Measurements from ENCODE around the gene FMN2. TPM values are rescaled to one million over a fixed set of nuclear protein-coding genes. Genes with fewer than 3 reads are reported as not detected.

The FMN2 gene
- total RNA-seq, 4 donors from 2014 or later, result 0.46 to 1.4 (median 0.49) TPM; not detected in 1

DNA sequence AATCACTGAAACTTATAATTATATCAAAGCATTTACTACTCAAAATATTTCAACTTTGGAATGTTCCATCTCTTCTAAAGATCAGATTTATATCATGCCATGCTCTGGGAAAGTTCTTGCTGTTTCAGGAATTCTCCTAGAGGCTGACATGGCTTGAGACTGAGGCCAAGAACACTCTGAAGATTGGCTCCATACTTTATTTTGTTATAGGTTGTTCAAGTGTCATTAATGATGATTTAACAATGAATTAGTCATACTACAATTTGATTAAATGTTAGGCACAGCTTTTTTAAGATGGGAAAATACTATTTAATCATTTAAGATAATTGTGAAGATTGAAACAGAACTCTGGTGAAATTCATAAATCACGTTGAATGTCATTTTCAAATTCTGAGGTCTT is 264.9 kb downstream of the FMN2 start:
- no peak for DNase-seq (ENCODE audit: low spot score in 2 of 2)
- intact Hi-C loops (cut with DNase I; ENCODE audit: low total_unique reads), result no loop called here
- 87 to 91% methylated on average over 1 of the region's 1 CpG for WGBS, 2 donors
- TF ChIP-seq, protein P1, sequence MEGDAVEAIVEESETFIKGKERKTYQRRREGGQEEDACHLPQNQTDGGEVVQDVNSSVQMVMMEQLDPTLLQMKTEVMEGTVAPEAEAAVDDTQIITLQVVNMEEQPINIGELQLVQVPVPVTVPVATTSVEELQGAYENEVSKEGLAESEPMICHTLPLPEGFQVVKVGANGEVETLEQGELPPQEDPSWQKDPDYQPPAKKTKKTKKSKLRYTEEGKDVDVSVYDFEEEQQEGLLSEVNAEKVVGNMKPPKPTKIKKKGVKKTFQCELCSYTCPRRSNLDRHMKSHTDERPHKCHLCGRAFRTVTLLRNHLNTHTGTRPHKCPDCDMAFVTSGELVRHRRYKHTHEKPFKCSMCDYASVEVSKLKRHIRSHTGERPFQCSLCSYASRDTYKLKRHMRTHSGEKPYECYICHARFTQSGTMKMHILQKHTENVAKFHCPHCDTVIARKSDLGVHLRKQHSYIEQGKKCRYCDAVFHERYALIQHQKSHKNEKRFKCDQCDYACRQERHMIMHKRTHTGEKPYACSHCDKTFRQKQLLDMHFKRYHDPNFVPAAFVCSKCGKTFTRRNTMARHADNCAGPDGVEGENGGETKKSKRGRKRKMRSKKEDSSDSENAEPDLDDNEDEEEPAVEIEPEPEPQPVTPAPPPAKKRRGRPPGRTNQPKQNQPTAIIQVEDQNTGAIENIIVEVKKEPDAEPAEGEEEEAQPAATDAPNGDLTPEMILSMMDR (IDR thresholded peaks at IDR 0.05), result no peak
- no peak for TF ChIP-seq POLR2A (IDR thresholded peaks at IDR 0.05)
- no peak overlapping the region for H3K4me3 ChIP-seq (ENCODE audit: low read depth, poor library complexity, severe bottlenecking)

DNA sequence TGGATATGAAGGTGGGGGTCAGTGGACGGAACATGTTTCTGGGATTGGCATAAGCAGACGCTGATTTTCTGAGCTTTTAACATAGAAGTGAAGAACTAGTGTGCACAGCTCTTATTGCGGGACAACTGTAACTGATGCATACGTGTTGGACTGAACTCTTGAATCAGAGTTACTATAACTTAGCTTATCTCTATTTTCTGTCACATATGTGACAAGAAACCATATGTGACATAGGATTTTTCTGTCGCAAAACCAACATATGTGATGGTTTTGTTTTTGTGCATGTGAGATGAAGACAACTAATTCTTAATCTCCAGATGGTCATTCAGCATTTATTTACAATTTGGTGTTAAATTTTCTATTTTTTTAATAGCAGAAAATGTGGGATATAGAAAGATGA is 270.4 kb downstream of the FMN2 start:
- 88 to 89% methylated on average over 5 of the region's 5 CpGs for WGBS, 2 donors
- no peak overlapping the region for H3K4me3 ChIP-seq (ENCODE audit: low read depth, poor library complexity, severe bottlenecking)
- no peak for DNase-seq (ENCODE audit: low spot score in 2 of 2)
- TF ChIP-seq, protein P1 (IDR thresholded peaks at IDR 0.05), result no peak
- TF ChIP-seq POLR2A (IDR thresholded peaks at IDR 0.05), result no peak
- intact Hi-C loops (cut with DNase I; ENCODE audit: low total_unique reads), result no loop called here

DNA sequence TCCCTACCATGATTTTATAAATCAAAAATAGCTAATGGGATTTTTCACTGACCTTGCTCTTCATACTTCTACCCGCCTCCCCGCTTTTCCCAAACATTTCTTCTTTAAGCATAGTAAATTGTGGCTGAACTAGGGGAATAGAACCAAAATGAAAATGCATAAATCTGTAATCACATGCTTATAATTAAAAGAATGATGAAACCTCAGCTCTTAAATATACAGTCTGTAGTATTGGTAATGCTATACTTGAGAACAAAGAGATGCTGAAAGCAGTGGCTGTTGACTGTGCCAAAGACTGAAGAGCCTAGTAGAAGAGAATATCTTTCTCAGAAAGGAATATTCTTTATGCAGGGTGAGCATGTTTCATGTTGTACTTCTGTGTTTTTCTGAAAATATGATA is 271.1 kb downstream of the FMN2 start:
- no peak overlapping the region for H3K4me3 ChIP-seq (ENCODE audit: low read depth, poor library complexity, severe bottlenecking)
- intact Hi-C loops (cut with DNase I; ENCODE audit: low total_unique reads), result no loop called here
- WGBS, 2 donors, result 78 to 96% methylated on average over 2 of the region's 2 CpGs
- TF ChIP-seq POLR2A (IDR thresholded peaks at IDR 0.05), result no peak
- TF ChIP-seq, protein P1 (IDR thresholded peaks at IDR 0.05), result no peak
- DNase-seq (ENCODE audit: low spot score in 2 of 2), result no peak

DNA sequence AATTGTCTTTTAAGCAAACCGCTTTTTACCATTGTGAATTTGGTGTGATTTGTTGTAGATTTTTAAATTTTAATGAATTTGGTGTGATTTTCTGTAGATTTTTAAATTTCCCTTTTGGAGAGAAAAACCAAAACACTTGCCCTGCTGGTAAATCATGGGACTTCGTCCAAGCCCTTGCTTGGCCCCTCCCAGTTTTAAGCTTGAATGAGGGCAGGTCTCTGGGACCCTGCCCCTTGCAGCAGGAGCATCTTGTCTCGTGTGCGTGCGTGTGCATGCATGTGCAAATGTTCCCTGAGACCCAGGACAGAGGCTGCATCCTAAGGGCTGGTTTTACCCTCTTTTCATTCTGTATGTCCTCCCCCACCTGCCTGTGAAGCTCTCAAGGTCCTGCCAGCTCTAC is 271.6 kb downstream of the FMN2 start:
- H3K4me3 ChIP-seq (ENCODE audit: low read depth, poor library complexity, severe bottlenecking), result no peak overlapping the region
- WGBS, 2 donors, result 60 to 67% methylated on average over 5 of the region's 5 CpGs
- TF ChIP-seq, protein P1 (IDR thresholded peaks at IDR 0.05), result no peak
- no peak for TF ChIP-seq POLR2A (IDR thresholded peaks at IDR 0.05)
- intact Hi-C loops (cut with DNase I; ENCODE audit: low total_unique reads), result no loop called here
- DNase-seq (ENCODE audit: low spot score in 2 of 2), result no peak

DNA sequence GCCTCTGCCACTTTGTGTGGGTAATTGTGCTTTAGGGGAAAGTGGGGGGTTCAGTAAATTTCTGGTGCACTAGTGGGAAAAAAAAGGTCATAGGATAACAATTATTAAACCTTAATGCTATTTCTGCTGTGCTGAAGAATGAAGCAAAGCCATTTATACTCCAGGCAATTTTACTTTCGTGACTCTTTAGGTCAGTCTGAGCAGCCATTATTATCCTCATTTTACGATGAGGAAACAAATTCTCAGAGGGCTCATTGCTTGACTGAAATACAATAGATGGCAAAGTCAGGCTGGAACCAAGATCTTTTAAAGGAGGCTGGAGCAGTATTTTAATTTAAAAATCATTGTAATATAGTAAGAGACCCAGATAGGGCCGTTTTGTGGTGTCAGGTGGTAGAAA is 272.2 kb downstream of the FMN2 start:
- TF ChIP-seq POLR2A (IDR thresholded peaks at IDR 0.05), result no peak
- TF ChIP-seq, protein P1 (IDR thresholded peaks at IDR 0.05), result no peak
- intact Hi-C loops (cut with DNase I; ENCODE audit: low total_unique reads), result no loop called here
- DNase-seq (ENCODE audit: low spot score in 2 of 2), result no peak
- 59 to 65% methylated on average over 3 of the region's 3 CpGs for WGBS, 2 donors
- no peak overlapping the region for H3K4me3 ChIP-seq (ENCODE audit: low read depth, poor library complexity, severe bottlenecking)

DNA sequence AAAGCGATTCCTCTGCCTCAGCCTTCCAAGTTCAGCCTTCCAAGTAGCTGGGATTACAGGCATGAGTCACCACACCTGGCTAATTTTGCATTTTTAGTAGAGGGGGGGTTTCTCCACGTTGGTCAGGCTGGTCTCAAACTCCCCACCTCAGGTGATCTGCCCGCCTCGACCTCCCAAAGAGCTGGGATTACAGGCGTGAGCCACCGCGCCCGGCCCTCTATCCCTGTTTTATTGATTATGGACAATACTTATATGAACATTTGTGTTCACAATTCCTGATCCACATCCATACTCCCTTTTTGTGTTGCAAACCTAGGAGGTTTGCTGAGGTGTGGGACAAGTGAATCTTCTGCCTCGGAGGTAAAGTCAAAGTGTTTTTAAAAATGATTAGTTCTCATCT is 275.0 kb downstream of the FMN2 start:
- H3K4me3 ChIP-seq (ENCODE audit: low read depth, poor library complexity, severe bottlenecking), result no peak overlapping the region
- no peak for TF ChIP-seq POLR2A (IDR thresholded peaks at IDR 0.05)
- TF ChIP-seq, protein P1 (IDR thresholded peaks at IDR 0.05), result no peak
- no peak for DNase-seq (ENCODE audit: low spot score in 2 of 2)
- 83 to 88% methylated on average over 9 of the region's 9 CpGs for WGBS, 2 donors
- intact Hi-C loops (cut with DNase I; ENCODE audit: low total_unique reads), result no loop called here

Measured in lower leg skin (tissue), 4 donors.